Mononuclear cell (primary cell): ENCODE results near the gene ATP7A. TPM values are rescaled to one million over a fixed set of nuclear protein-coding genes. Genes with fewer than 3 reads are reported as not detected.

Experiments
- total RNA-seq: library from RNA; depleted of rRNA; stranded (reverse); fragments of >200 nt; gene quantifications from one replicate; pipeline ENCODE4 v1.2.3, GENCODE V29; 2012

ATP7A gene
- total RNA-seq, 1 donor: 19.1 TPM

Other genes starting within 250 kb of the ATP7A start
- gene ATRX, start 124.5 kb upstream of the ATP7A start, total RNA-seq: 46.6 TPM
- 63.2 TPM for gene MAGT1, start 15.3 kb upstream of the ATP7A start, total RNA-seq
- gene COX7B, start 11.2 kb upstream of the ATP7A start, total RNA-seq: 217 TPM
- gene PGAM4, start 58.9 kb downstream of the ATP7A start, total RNA-seq: not detected
- gene PGK1, start 193.6 kb downstream of the ATP7A start, total RNA-seq: 217 TPM
- gene TAF9B, start 229.0 kb downstream of the ATP7A start, total RNA-seq: 15.5 TPM